ENCODE results near the gene PDRG1. TPM values are rescaled to one million over a fixed set of nuclear protein-coding genes. Genes with fewer than 3 reads are reported as not detected.

The PDRG1 gene
- total RNA-seq, 2 donors from 2014 or later = 11.4 to 30.3 TPM

GRCh38 chr20:31984981-31985471 lies 33.2 kb upstream of the PDRG1 start:
- H3K27me3 ChIP-seq (replicated peaks; ENCODE audit: insufficient read depth) = no peaks in the 10 kb centered on the region
- WGBS = 24% methylated on average over 6 of the region's 6 CpGs
- TF ChIP-seq POLR2AphosphoS5 (IDR thresholded peaks at IDR 0.05) (no peak), POLR2A (IDR thresholded peaks at IDR 0.05) (no peak), CTCF (IDR thresholded peaks at IDR 0.05) (no peak)
- H3K4me1 ChIP-seq (replicated peaks) = no peaks in the 10 kb centered on the region
- DNase-seq (ENCODE audit: low spot score) = no peak
- no peak overlapping the region for H3K4me3 ChIP-seq
- intact Hi-C loops (cut with DNase I) = no loop called here
- H3K9me3 ChIP-seq = no peaks in the 10 kb centered on the region
- no peak overlapping the region for H3K27ac ChIP-seq
- no peaks in the 10 kb centered on the region for H3K36me3 ChIP-seq

- intact Hi-C loops (cut with DNase I) = no loop called here
- Histone ChIP-seq H3K27me3 (replicated peaks; ENCODE audit: insufficient read depth) (no peaks in the 10 kb centered on the region), H3K4me3 (no peak overlapping the region), H3K4me1 (replicated peaks) (no peaks in the 10 kb centered on the region), H3K36me3 (no peaks in the 10 kb centered on the region), H3K9me3 (no peaks in the 10 kb centered on the region), H3K27ac (no peak overlapping the region)
- no peak for DNase-seq (ENCODE audit: low spot score)
- no peak for TF ChIP-seq CTCF (IDR thresholded peaks at IDR 0.05)
- TF ChIP-seq POLR2A (IDR thresholded peaks at IDR 0.05) = no peak
- no peak for TF ChIP-seq POLR2AphosphoS5 (IDR thresholded peaks at IDR 0.05)
- WGBS = 73% methylated on average over 2 of the region's 2 CpGs
Observed at GRCh38 chr20:31981784-31982183, 29.9 kb upstream of the PDRG1 start.

GRCh38 chr20:31979713-31980426 lies 28.0 kb upstream of the PDRG1 start:
- H3K36me3 ChIP-seq = no peaks in the 10 kb centered on the region
- DNase-seq (ENCODE audit: low spot score) = no peak
- 26% methylated on average over 6 of the region's 6 CpGs for WGBS
- intact Hi-C loops (cut with DNase I) = no loop called here
- H3K4me1 ChIP-seq (replicated peaks) = no peaks in the 10 kb centered on the region
- H3K9me3 ChIP-seq = no peaks in the 10 kb centered on the region
- no peaks in the 10 kb centered on the region for H3K27me3 ChIP-seq (replicated peaks; ENCODE audit: insufficient read depth)
- TF ChIP-seq CTCF (IDR thresholded peaks at IDR 0.05) (no peak), POLR2AphosphoS5 (IDR thresholded peaks at IDR 0.05) (no peak), POLR2A (IDR thresholded peaks at IDR 0.05) (no peak)
- H3K27ac ChIP-seq = no peak overlapping the region
- H3K4me3 ChIP-seq = no peak overlapping the region

- intact Hi-C loops (cut with DNase I) = no loop called here
- no peak for DNase-seq (ENCODE audit: low spot score)
- no peaks in the 10 kb centered on the region for H3K4me1 ChIP-seq (replicated peaks)
- no peak overlapping the region for H3K4me3 ChIP-seq
- TF ChIP-seq CTCF (IDR thresholded peaks at IDR 0.05) (no peak), POLR2A (IDR thresholded peaks at IDR 0.05) (no peak), POLR2AphosphoS5 (IDR thresholded peaks at IDR 0.05) (no peak)
- no peak overlapping the region for H3K27ac ChIP-seq
- no peaks in the 10 kb centered on the region for H3K27me3 ChIP-seq (replicated peaks; ENCODE audit: insufficient read depth)
- no peaks in the 10 kb centered on the region for H3K36me3 ChIP-seq
- WGBS = 90% methylated on average over 4 of the region's 4 CpGs
- H3K9me3 ChIP-seq = no peaks in the 10 kb centered on the region
Observed at GRCh38 chr20:31977080-31977479, 25.2 kb upstream of the PDRG1 start.

GRCh38 chr20:31975874-31976273 lies 24.0 kb upstream of the PDRG1 start:
- Histone ChIP-seq H3K4me1 (replicated peaks) (no peaks in the 10 kb centered on the region), H3K36me3 (no peaks in the 10 kb centered on the region), H3K27me3 (replicated peaks; ENCODE audit: insufficient read depth) (no peaks in the 10 kb centered on the region), H3K27ac (no peak overlapping the region), H3K4me3 (no peak overlapping the region), H3K9me3 (no peaks in the 10 kb centered on the region)
- TF ChIP-seq CTCF (IDR thresholded peaks at IDR 0.05) = no peak
- no peak for TF ChIP-seq POLR2AphosphoS5 (IDR thresholded peaks at IDR 0.05)
- TF ChIP-seq POLR2A (IDR thresholded peaks at IDR 0.05) = no peak
- no peak for DNase-seq (ENCODE audit: low spot score)
- 98% methylated on average over 2 of the region's 2 CpGs for WGBS
- intact Hi-C loops (cut with DNase I) = no loop called here

All from prostate gland (tissue), 2 donors.